Left hindlimb (tissue), 1 donor: Measurements from ENCODE around the gene PAQR5.
"Not testable (repeated sequence)": the region's sequence is repeated elsewhere in the genome, so short reads cannot be mapped to it uniquely, and the experiment has no call there.

Experiments used
- DNase-seq: peaks from one replicate; pipeline ENCODE4 v3.0.0-alpha.2; 2018

The PAQR5 gene, protein sequence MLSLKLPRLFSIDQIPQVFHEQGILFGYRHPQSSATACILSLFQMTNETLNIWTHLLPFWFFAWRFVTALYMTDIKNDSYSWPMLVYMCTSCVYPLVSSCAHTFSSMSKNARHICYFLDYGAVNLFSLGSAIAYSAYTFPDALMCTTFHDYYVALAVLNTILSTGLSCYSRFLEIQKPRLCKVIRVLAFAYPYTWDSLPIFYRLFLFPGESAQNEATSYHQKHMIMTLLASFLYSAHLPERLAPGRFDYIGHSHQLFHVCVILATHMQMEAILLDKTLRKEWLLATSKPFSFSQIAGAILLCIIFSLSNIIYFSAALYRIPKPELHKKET

DNA sequence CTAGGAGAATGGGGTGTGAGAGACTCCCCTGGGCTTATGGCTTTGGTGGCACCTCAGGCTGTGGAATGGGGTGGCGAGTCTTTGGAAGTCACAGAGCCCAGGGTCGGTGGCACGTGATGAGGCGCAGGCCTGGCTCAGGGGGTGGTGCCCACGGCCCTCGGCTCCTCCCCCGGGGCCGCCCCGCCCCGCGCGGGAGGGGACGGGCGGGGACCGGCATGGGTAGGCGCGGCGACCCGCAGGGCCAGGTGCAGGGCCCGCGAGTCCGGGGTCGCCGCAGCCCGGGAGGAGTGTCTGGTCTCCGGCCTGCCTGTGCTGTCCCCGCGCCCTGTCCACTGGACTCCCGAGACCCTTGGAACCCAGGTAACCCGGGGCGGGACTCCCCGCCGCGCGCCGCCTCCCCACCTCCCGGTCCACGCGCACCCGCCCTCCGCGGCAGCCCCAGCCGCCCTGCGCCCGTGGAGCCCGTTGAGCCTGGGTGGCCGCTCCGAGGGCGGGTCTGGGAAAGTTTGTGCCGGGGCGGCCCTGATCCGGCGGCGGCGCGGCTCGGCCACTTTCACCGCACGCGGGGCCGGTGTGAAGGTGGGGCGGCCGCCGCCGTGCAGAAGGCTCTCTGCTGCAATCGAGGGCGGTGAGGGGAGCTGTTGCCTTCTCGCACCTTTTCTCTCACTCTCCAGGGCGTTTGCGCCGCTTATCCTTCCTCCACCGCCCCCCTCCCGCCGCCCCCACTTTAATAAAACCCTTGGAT, at the start of gene PAQR5:
TSS of gene PAQR5 (plus strand) at position 216 of the 745 bp plus-strand sequence. CDS start 61,169 bp downstream, outside the sequence.
- no peak for DNase-seq

DNA sequence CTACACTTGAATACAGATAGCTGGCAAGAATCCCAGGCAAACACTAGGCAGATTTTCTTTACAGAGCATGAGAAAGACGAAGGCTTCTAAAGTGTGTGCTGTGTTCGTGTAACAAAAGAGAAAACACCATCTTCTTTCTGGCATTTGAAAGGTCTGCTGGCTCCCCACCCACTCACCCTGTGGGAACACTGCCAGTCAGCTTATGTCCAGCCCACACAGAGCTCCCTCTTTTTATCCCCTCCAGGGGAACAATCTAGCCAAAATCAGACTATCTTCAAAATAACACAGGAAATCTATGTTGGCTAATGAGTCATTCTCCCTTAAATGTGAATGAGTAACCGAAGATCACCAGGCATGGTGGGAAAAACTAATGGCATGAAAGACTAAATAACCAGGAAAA, 45.6 kb upstream of the PAQR5 start:
- no peak for DNase-seq

DNA sequence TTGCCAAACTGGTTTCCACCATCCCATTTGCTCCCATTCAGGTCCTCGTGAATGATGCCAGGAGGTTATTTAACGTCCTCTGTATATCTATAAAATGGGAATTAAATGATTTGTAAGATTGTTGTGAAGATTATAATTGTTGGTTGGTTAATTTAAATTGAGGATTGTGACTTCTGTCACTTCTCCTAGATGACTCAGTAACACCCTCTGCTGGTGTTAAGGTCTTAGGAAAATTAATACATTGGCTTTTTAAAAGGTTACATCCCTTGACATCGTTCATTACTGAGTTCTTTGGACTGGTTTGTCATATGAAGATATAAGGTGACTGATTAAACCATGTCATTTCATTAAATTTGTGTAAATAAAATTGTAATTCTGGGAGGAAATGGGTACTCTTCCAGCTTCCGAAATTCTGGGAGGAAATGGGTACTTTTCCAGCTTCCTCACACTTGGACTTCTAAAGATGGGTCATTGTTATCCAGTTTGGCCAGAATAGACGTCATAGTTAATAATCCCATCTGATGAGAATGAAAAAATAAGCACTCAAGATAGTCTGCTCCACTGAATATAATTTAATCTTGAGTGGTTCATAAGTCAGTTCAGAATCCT, 33.3 kb upstream of the PAQR5 start:
- DNase-seq: no peak

DNA sequence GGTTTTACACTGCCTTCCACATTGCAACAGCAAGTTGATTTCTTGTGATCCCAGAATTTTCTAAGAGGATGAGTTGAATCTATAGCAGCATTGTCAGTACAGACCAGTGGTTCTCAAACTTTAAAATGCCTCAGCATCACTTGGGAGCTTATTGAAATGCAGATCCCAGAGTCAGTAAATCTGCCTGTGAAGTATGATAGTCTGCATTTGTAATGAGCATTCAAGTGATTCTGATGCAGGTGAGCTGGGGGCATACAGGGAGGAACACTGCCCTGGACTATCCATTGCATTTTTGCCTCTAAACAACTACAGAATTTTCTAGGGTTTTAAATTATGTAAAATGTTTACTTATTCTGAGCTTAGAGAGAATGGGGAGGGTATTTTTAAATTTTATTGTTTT, 27.5 kb upstream of the PAQR5 start:
- no peak for DNase-seq

DNA sequence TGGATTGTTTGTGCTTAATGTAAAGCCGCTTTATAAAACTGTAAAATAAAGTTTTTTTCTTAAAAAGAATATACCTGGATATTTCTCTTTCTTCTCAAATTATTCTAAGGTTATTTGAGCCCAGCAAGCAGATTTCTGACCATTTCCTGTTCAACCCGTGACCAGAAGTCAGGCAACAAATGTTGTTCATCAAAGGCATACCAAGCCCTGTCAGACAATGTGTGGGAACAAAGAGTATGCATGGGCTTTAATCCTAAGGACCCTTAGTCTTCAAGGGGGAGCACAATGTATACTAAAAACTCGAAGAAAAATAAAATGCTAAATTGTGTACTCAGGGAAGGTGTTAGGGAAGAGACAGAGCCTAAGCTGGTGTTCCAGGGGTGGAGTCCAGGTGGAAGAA, 26.6 kb upstream of the PAQR5 start:
- no peak for DNase-seq

DNA sequence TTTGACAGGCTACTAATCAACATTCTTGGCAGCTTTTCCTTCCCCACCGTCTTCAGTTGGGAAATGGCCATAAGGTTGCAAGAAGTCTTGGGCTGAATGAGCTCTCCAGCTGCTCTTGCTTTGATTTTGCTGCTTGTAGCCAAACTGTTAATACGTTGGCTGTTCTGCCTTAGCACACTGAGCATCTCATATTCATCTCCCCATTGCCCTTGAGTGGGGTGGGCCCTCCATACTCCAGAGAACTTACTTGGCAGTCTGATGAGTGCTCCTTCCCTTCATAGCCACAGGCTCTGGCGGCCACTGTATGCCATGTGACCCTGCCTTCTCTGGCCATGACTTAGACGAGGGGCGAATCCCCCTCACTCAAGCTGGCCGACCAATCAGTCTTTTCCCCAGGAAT, 25.8 kb upstream of the PAQR5 start:
- DNase-seq: no peak

DNA sequence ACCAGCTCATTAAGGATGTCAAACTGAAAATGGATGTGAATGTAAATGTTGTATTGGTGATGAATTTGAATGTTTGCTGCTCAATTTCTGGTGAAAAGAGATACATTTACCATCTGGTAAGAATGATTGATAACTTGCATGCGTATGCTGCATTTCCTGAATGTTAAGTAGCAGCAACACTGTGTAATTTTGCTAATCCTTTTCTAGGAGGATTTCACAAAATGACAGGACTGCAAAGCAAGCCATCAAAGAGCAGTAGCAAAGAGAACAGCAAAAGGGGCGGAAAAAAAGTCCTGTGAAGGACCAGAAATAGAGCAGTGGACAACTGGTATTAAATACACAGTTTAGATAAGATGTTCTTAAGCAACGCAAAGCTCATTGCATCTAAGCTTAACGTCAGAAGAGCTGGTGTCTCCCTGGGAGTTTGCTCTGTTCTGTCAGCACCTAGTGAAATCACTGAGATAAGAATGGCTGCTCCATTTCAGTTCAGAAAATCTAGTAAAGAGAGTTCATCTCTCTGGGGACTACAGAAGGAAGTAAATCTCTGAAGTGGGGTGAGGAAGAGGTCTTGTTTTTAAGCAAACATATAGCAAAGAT, 23.5 kb upstream of the PAQR5 start:
- DNase-seq: no peak

DNA sequence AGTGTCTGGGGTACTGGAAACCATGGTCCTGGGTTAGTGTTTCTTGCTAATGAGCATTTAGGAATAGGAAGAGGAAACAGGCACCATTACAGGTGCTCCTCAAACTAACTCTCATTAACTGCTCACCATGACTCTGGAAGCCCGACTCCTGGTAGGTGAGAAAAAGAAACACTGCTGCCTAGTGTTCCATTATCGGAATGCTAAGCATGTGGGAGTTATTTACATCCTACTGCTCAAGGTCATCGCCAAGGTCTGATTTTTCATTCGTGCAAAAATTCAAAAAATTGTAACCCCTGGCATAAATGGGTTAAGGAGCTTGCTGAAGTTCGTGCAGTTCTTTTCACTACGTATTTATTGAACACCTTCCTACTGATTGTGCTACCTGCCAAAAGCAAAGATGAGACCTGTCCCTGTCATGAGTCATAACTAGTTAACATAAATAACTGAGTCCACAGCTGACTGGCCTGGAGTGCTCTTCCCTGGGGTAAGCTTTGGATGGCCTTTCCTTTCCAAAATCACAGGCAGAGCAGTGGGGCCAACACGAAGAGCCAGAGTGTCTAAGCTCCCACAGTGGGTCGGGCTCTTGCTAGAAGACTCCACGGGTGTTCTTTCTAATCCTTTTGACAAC, 22.7 kb upstream of the PAQR5 start:
- no peak for DNase-seq

DNA sequence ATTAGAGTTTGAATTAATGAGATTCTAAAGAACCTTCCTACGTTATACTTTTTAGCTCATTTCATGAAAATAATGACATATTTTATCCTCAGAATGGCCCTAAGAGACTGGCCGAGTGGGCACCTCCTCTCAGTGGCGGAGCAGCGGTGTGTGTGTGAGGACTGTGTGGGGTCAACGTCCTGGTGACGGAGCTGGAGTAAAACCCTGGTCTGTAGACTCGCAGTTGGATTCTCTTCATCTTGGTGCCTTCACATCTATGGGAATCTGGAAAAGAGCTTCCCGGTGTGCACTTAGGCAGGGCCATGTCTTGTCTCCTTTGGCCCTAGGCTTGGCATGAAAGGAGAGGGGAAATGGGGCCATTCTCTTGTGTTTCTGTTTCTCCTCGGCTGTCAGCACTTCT, 21.4 kb upstream of the PAQR5 start:
- DNase-seq: no peak

DNA sequence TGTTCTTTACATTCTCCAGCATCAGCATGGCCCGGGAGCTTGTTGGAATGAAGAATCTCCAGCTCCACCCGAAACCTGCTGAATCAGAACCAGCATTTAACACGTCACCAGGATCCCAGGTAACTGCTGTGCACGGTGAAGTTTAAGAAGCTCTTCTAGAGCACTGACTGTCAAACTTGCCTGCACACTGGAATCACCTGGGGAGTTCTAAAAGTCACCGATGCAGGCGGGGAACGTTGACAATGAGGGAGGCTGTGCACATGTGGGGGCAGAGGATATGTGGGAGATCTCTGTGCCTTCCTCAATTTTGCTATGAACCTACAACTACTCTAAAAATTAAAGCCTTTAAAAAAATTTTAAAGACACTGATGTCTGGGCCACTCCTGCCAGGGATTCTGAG, 19.1 kb upstream of the PAQR5 start:
- DNase-seq: no peak

DNA sequence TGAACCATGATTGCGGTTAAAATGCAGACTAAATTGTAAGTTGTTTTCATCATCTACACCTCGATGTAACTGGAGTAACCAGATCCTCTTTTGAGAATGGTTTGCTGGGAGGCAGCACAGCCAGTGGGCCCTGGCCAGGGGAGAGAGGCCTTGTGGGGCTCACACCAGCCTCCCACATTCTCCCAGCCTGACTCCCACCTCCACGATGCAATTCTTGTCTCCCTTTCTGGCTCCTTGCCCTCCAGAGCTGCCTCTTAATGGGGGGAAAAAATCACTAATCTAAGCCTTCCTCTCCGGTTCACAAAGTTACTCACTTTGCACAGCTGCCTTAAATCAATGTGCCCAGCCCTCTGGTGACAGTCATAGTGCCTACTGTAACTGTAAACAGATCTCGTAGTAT, 17.9 kb upstream of the PAQR5 start:
- no peak for DNase-seq

DNA sequence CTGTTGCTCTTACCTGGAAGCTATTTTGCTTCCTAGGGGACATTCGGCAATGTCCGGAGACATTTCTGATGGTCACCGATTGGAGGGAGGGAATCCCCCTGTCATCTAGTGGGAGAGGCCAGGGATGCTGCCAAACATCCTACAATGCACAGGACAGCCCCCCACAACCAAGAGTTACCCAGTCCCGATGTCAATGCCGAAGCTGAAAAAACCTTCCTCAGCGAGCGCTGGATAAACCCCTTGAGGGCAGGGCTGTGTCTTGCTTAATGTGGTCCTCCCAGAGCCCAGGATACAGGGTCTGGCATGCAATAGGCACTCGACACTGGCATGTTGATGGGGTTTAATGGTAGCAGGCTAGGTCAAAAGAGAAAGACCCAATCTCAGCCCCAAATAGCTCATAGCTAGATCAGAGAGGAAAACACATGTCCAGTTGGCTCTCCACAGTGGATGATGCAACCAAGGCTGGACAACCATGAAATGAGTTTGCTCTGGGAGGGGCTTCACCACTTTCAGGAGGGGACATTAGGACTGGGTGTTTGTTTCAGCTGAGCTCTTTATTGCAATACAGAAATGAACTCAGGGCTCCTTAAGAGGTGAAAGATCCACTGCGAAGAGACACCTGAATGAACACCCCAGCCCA, 16.5 kb upstream of the PAQR5 start:
- no peak for DNase-seq

DNA sequence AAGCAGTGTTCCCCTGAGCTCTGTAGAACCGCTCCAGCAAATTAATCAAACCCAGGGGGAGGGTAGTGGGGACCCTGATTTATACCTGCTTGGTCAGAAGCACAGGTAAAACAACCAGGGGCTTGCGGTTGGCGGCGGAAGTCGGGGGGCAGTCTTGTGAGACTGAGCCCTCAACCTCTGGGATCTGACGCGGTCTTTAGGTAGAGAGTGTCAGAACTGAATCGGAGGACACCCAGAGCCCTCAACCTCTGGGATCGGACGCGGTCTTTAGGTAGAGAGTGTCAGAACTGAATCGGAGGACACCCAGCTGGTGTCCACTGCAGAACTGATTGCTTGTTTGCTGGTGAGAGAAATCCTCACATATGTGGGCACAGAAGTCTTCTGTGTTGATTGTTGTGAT, 12.9 kb upstream of the PAQR5 start:
- no peak for DNase-seq

DNA sequence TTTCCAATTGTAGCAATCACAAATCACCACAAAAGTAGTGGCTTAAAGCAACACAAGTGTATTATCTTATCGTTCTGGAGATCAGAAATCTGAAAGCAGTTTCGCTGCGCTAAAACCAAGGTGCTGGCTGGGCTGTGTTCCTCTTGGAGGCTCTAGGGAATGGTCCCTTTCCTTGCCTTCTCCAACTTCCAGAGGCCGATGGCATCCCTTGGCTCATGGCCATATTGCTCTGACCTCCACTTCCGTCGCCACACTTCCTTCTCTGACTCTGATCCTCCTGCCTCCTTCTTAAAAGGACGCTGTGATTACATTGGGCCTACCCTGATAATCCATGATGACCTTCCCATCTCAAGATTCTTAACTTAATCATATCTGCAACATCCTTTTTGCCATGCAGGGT, 10.7 kb upstream of the PAQR5 start:
- DNase-seq: no peak

DNA sequence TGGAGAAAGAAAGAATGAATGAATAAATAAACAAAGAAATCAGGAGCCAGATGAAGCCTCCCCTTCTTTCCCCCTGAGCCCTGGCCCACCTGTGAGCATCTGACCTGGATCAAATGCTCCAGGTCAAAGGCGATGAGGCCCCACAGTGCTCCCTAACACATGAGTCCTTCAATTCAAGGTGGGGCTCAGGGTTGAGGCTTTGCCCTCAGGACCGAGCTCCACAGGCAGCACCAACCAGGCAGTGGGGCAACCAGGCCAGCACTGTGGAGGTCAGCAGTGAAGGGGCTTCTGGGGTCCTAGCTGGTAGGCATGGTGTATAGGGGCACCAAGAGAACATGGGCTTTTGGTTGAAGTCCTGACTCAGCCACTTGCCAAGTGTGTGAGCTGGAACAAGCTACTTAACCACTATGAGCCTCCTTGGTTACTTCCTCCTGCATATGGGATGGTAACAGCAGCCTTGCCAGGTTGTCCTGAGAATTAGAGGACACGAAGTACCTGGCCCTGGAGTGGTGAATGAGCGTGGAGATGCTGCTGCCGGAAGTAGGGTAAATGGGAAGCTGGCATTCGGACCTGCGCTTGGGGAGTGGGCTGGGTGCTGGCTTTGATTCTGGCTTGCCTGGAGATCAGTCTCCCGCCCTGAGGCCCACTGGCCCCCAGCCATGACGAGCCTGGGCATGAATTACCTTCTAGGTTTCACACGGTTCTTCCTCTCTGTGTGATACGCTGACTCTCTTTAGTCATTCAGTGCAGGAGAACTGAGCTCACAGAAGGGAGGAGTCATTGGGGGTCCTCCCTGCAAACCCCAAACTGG, 10.0 kb upstream of the PAQR5 start:
- no peak for DNase-seq

DNA sequence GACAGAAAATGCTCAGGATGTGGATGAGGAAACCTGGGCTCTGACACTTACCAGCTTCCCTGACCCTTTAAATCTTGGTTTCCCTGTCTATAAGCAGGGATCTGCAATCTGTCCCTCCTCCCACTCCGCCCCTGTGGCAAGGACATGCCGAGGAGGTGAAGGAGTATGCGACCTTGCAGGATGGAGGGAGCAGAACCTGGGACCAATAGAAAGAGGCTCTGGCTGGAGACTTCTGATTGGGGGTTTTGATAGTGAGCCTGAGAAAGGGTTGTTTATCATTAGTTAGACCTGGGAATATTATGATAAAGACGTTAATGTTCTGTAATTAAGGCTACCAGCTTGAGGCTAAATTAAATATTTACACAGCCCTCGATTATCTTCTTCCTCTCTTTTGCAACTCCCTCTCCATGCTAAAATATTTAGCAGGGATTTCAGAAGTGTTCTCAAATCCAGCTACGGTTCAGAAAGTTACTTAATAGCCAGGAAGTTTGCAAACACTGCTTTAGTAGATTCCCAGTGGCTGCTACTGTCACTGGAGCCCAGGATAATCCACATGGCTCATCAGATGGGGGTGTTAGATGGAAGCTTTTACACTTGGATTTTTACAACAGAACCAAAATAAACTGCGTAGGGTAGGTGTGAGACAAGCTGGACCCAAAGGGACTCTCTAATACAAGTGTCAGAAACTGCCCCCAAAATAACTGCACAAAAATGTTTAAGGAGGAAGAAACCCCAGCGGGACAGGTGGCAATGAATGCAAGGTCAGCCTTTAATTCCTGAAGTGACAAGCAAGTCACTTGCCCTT, 9.2 kb upstream of the PAQR5 start:
- no peak for DNase-seq

DNA sequence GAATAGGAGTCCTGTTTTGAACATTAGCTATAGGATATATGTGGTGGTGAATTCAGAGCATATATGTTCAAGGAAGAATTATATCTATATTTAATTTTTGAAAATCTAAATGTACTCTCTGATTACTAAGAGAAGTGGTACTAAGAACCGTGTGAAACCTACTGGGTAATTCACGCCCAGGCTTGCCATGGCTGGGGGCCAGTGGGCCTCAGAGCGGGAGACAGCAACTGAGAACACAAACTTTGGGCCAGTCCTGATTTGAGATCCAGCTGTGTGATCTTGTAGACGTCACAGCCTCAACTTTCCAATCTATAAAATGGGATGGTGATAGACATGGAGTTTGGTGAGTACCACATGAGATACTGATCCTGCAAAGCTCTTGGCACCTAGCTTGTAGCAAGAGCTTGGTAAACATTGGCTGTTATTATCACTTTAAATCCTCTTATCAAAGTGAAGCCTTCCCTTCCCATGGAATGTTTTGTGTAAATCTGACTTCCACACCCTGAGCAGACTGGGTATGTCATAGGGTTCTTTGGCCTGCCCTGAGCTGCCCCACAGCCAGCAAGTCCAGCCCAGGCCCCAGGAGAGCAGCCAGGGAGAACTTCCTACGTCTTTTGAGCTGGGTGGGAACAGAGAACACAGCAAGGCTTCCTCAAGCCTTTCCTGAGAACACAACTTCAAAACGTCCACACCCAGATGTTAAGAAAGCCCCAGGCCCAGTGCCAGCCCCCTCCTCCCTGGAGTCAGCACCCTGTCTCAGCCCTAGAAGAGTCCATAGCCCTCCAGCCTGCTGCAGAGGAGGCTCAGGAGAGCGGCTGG, 8.2 kb upstream of the PAQR5 start:
- no peak for DNase-seq

DNA sequence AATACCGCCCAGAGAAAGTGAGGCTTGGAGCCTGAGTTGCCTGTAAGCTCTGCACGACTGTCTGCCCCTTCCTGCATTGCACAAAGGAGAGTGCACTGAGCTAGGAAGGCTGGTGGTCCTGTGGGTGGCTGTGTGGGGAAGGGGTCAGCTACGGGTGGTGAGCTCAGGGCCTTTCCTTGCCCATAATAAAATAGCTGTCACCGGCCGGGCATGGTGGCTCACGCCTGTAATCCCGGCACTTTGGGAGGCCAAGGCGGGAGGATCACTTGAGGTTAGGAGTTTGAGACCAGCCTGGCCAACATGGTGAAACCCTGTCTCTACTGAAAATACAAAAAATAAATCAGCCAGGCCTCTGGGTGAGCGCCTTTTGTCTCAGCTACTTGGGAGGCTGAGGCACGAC, 7.1 kb upstream of the PAQR5 start:
- not testable (repeated sequence) for DNase-seq

DNA sequence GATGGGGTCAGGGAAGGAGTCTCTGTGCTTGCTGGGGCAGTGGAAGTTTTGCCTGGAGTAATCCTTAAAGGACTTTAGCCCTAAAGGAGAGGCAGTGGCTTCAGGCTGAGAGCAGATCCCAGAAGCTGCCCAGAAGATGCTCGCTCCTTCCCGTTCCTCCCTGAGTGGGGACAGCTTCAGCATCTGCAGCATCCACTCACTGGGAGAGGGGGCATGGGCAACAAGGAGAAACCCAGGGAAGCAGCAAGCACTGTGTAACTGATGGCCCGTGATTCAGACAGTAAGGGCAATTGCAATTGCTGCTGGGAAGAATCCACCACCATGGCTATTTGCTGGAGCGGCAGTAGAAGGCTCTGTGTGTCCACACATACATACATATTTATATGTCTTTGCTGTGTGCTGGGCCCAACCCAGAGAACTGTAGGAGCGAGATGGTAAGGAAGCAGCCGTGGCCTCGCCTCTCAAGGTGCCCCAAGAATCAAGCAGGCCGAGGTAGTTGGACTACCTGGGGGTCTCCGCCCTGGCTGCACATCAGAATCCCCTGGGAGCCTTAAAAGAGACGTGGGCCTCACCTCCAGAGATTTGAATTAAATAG, 5.8 kb upstream of the PAQR5 start:
- no peak for DNase-seq
